ENCODE measurements around the gene STYXL2. TPM values are rescaled to one million over a fixed set of nuclear protein-coding genes. Genes with fewer than 3 reads are reported as not detected.

The STYXL2 gene
- total and polyA plus RNA-seq, 2 donors (not counting 1 experiment from before 2014, with no cell fraction given): not detected

DNA sequence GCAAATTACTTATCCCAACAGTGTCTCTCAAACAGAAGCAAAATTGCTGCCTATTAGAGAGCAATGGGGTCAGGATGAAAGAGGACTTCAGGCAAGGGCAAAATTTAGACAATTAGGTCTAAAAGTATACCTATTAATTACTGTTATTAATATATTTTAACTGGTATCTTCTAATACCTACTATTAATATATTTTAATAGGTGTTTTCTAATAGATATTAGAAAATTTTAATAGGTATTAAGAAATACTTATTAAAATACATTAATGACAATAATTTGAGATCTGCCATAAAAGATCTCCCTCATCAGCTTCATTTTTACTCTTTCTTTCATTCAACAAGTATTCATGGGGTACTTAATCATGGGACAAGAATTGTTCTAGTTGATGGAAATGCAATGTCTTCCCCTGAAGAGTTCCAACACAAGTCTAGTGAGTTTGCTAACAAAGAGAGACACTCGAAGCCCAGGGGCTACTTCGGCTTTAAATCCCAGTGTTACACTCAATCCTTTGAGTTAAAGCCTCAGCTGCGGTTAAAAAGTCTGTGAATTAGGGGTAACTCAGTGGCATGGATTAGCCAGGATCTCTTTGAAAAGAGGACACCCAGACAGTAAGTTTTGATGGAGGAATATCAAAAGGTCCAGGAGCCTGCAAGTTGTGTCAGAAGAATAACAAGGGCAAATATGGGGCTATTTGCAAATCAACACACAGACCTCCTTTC, 44.1 kb downstream of the STYXL2 start:
- ChIA-PET POLR2A (no interaction called here), CTCF (no interaction called here)
- Histone ChIP-seq H2AFZ (ENCODE audit: insufficient read depth, low read depth, low read length, poor library complexity, severe bottlenecking) (no peak overlapping the region), H3K36me3 (replicated peaks in 1 of 2; ENCODE audit: control extremely low read depth in 1 of 2, control insufficient read depth in 1 of 2, extremely low read depth in 1 of 2, insufficient read depth in 2 of 2, low read length in 1 of 2) (no peaks in the 10 kb centered on the region), H3K9ac (ENCODE audit: low read length) (no peak overlapping the region), H3K79me2 (ENCODE audit: control insufficient read depth, insufficient read depth, low read length) (no peaks in the 10 kb centered on the region), H3K9me3 (ENCODE audit: control extremely low read depth in 1 of 3, control insufficient read depth in 2 of 3, insufficient read depth in 1 of 3, low read length in 2 of 3) (peaks cover 0 to 7% (median 0%) of the 10 kb centered on the region in 3 donors), H4K20me1 (ENCODE audit: control insufficient read depth, insufficient read depth, low read length, poor library complexity, severe bottlenecking) (no peaks in the 10 kb centered on the region), H3K4me1 (ENCODE audit: control insufficient read depth in 2 of 2, insufficient read depth in 2 of 2, low read length in 2 of 2) (no peaks in the 10 kb centered on the region), H3K27ac (ENCODE audit: low read length in 2 of 2) (no peak overlapping the region), H3K4me3 (ENCODE audit: control extremely low read depth in 1 of 5, extremely low read depth in 1 of 5, insufficient read depth in 1 of 5, low read depth in 2 of 5, low read length in 4 of 5) (no peak overlapping the region), H3K4me2 (replicated peaks; ENCODE audit: low read depth, low read length, poor library complexity, severe bottlenecking) (no peak overlapping the region), H3K27me3 (replicated peaks in 1 of 4; ENCODE audit: control extremely low read depth in 1 of 4, control insufficient read depth in 3 of 4, insufficient read depth in 4 of 4, low read length in 3 of 4) (peaks cover 0 to 8% (median 2%) of the 10 kb centered on the region in 4 experiments)
- 94% methylated on average over 3 of the region's 3 CpGs for WGBS (ENCODE audit: insufficient coverage)
- Mint-ChIP-seq H3K4me3 (no peak overlapping the region), H3K4me1 (peaks cover 3% of the 10 kb centered on the region), H3K9me3 (ENCODE audit: insufficient read depth) (peaks cover 1% of the 10 kb centered on the region), H3K27me3 (peaks cover 8% of the 10 kb centered on the region), H3K27ac (no peak overlapping the region)
- intact Hi-C loops (cut with micrococcal nuclease): no loop called here
- ATAC-seq (ENCODE audit: low read depth) (no peak), DNase-seq (no peak)
- no peak for TF ChIP-seq CTCF (IDR thresholded peaks at IDR 0.05)
- no peak for TF ChIP-seq EZH2 (IDR thresholded peaks at IDR 0.05; ENCODE audit: borderline replicate concordance, insufficient read depth, low read depth, low read length, poor library complexity, severe bottlenecking)

DNA sequence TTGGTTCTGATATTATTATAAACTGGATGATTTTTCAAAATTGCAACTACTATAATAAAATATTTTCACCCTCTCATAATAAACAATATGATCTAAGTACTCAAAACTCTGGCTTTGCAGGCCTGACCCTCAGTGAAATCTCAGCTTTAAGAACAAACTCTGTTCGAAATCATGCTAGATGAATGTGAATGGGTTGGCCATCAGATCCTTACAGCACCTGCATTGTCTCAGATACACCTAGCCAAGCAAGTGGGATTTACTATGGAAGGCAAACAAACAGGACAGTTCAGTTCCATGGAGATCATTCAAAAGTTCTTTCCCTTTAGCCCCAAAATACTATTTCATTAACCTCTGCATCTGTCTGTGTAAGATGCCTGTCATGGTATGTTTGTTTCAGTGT, 44.8 kb downstream of the STYXL2 start:
- Histone ChIP-seq H3K27me3 (replicated peaks in 1 of 4; ENCODE audit: control extremely low read depth in 1 of 4, control insufficient read depth in 3 of 4, insufficient read depth in 4 of 4, low read length in 3 of 4) (peaks cover 0 to 8% (median 2%) of the 10 kb centered on the region in 4 experiments), H3K36me3 (replicated peaks in 1 of 2; ENCODE audit: control extremely low read depth in 1 of 2, control insufficient read depth in 1 of 2, extremely low read depth in 1 of 2, insufficient read depth in 2 of 2, low read length in 1 of 2) (no peaks in the 10 kb centered on the region), H3K9me3 (ENCODE audit: control extremely low read depth in 1 of 3, control insufficient read depth in 2 of 3, insufficient read depth in 1 of 3, low read length in 2 of 3) (peaks cover 0 to 8% (median 0%) of the 10 kb centered on the region in 3 donors), H3K4me3 (ENCODE audit: control extremely low read depth in 1 of 5, extremely low read depth in 1 of 5, insufficient read depth in 1 of 5, low read depth in 2 of 5, low read length in 4 of 5) (no peak overlapping the region), H3K4me2 (replicated peaks; ENCODE audit: low read depth, low read length, poor library complexity, severe bottlenecking) (no peak overlapping the region), H3K79me2 (ENCODE audit: control insufficient read depth, insufficient read depth, low read length) (no peaks in the 10 kb centered on the region), H3K27ac (ENCODE audit: low read length in 2 of 2) (no peak overlapping the region), H3K9ac (ENCODE audit: low read length) (no peak overlapping the region), H2AFZ (ENCODE audit: insufficient read depth, low read depth, low read length, poor library complexity, severe bottlenecking) (no peak overlapping the region), H4K20me1 (ENCODE audit: control insufficient read depth, insufficient read depth, low read length, poor library complexity, severe bottlenecking) (no peaks in the 10 kb centered on the region), H3K4me1 (ENCODE audit: control insufficient read depth in 2 of 2, insufficient read depth in 2 of 2, low read length in 2 of 2) (no peaks in the 10 kb centered on the region)
- no CpG with 5 or more reads among the region's 1 CpG for WGBS (ENCODE audit: insufficient coverage)
- Mint-ChIP-seq H3K9me3 (ENCODE audit: insufficient read depth) (peaks cover 1% of the 10 kb centered on the region), H3K27ac (no peak overlapping the region), H3K4me3 (no peak overlapping the region), H3K4me1 (no peaks in the 10 kb centered on the region), H3K27me3 (peaks cover 8% of the 10 kb centered on the region)
- CTCF ChIA-PET: no interaction called here
- POLR2A ChIA-PET: no interaction called here
- TF ChIP-seq EZH2 (IDR thresholded peaks at IDR 0.05; ENCODE audit: borderline replicate concordance, insufficient read depth, low read depth, low read length, poor library complexity, severe bottlenecking) (no peak), CTCF (IDR thresholded peaks at IDR 0.05) (no peak)
- intact Hi-C loops (cut with micrococcal nuclease): no loop called here
- no peak for ATAC-seq (ENCODE audit: low read depth)
- DNase-seq: no peak

Measured in B cell (primary cell).